ENCODE data around the gene PGM5.

Gene PGM5

GRCh38 chr9:68498816-68499215 is 142.4 kb downstream of the PGM5 start:
- no peak for DNase-seq

GRCh38 chr9:68500457-68501381 is 144.3 kb downstream of the PGM5 start:
- peak; percentile 19 to 48 (median 34) for DNase-seq

GRCh38 chr9:68502279-68502678 is 145.9 kb downstream of the PGM5 start:
- DNase-seq: no peak

- DNase-seq: peak; percentile 54 to 82 (median 70)
These were observed 149.4 kb downstream of the PGM5 start for GRCh38 chr9:68505681-68506409.

- peak in 1 of 4 experiments; percentile 5 for DNase-seq
These were observed 150.1 kb downstream of the PGM5 start for GRCh38 chr9:68506551-68506950.

- DNase-seq: peak in 3 of 4 experiments; percentile 11 to 60 (median 50)
These were observed 150.9 kb downstream of the PGM5 start for GRCh38 chr9:68507130-68507805.

- no peak for DNase-seq
These were observed 151.4 kb downstream of the PGM5 start for GRCh38 chr9:68507806-68508145.

- no peak for DNase-seq
These were observed 152.1 kb downstream of the PGM5 start for GRCh38 chr9:68508547-68508946.

- DNase-seq: no peak
These were observed 153.3 kb downstream of the PGM5 start for GRCh38 chr9:68509689-68510088.

GRCh38 chr9:68513385-68513784 is 157.0 kb downstream of the PGM5 start:
- DNase-seq: no peak

GRCh38 chr9:68513981-68514380 is 157.6 kb downstream of the PGM5 start:
- no peak for DNase-seq

GRCh38 chr9:68515326-68516017 is 159.1 kb downstream of the PGM5 start:
- peak in 2 of 4 experiments; percentile 14 to 26 for DNase-seq

- DNase-seq: peak; percentile 64 to 86 (median 80)
These were observed 165.7 kb downstream of the PGM5 start for GRCh38 chr9:68522131-68522530.

GRCh38 chr9:68522954-68523353 is 166.5 kb downstream of the PGM5 start:
- DNase-seq: no peak

GRCh38 chr9:68523367-68523936 is 167.0 kb downstream of the PGM5 start:
- DNase-seq: no peak

GRCh38 chr9:68530618-68531017 is 174.2 kb downstream of the PGM5 start:
- peak in 3 of 4 experiments; percentile 26 to 53 (median 44) for DNase-seq

GRCh38 chr9:68532131-68532530 is 175.7 kb downstream of the PGM5 start:
- peak; percentile 2 to 60 (median 40) for DNase-seq

GRCh38 chr9:68533678-68534077 is 177.3 kb downstream of the PGM5 start:
- DNase-seq: no peak

- DNase-seq: no peak
These were observed 180.6 kb downstream of the PGM5 start for GRCh38 chr9:68536876-68537615.

GRCh38 chr9:68537616-68537880 is 181.1 kb downstream of the PGM5 start:
- DNase-seq: no peak

GRCh38 chr9:68538200-68538599 is 181.8 kb downstream of the PGM5 start:
- no peak for DNase-seq
